SU-DHL-6 (cell line): ENCODE results near the gene MTHFD1.

Source experiments
- CTCF ChIP-seq: fragments of 200-600 bp; sonication (generic); IDR thresholded peaks from one replicate; pipeline ENCODE4 v1.5.1; 2017; ENCODE audit warnings: antibody characterized with exemption, mild to moderate bottlenecking, low read length, moderate library complexity; ENCODE audit not compliant: insufficient read depth, poor library complexity, severe bottlenecking
- EZH2phosphoT487 ChIP-seq: fragments of 200-600 bp; sonication (generic), shearing (Covaris generic); conservative IDR thresholded peaks from 2 replicates; pipeline ENCODE4 v1.6.1; 2018; ENCODE audit warnings: mild to moderate bottlenecking, antibody characterized with exemption, low read length, moderate library complexity, mixed read lengths

- no peak for TF ChIP-seq CTCF
- TF ChIP-seq EZH2phosphoT487: no peak
Measured at GRCh38 chr14:64439141-64439540, 51.0 kb downstream of the MTHFD1 start.
